ENCODE data around the gene CARS1. TPM values are rescaled to one million over a fixed set of nuclear protein-coding genes. Genes with fewer than 3 reads are reported as not detected.

Gene CARS1
- total RNA-seq, 2 donors from 2014 or later: 15.8 to 20.8 TPM

DNA sequence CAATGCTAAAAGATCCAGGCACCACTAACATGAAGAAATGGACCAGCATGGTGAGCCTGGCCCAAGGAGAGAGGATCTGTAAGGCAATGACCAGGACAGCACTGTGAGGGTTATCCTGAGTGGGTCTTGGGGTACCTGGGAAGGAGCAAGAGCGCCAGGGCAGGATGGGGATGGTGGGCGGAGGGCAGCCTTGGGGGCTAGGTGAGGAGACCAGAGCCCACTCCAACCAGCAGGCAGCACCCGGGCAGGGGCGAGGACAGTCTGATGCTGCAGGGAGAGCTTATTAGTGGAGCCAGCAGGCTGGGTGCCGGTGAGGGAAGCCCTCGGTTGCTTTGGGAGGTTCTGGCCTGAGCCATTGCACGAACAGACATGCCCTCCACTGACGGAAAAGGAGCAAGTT, 54.4 kb downstream of the CARS1 start:
- Histone ChIP-seq H3K4me3 (no peak overlapping the region), H3K27ac (no peak overlapping the region), H3K27me3 (no peaks in the 10 kb centered on the region), H3K36me3 (replicated peaks in 1 of 2; ENCODE audit: insufficient read depth in 1 of 2, low read depth in 2 of 2) (peaks cover 0 to 7% of the 10 kb centered on the region in 2 donors), H3K4me1 (peaks cover 41% of the 10 kb centered on the region), H3K9me3 (no peaks in the 10 kb centered on the region)
- DNase-seq: peak in 1 of 4 donors; percentile 8
- 85 to 86% methylated on average over 8 of the region's 8 CpGs for WGBS, 2 donors
- intact Hi-C loops (cut with DNase I): no loop called here
- ATAC-seq: no peak
- no peak for TF ChIP-seq POLR2A (IDR thresholded peaks at IDR 0.05)
- TF ChIP-seq, protein P1, sequence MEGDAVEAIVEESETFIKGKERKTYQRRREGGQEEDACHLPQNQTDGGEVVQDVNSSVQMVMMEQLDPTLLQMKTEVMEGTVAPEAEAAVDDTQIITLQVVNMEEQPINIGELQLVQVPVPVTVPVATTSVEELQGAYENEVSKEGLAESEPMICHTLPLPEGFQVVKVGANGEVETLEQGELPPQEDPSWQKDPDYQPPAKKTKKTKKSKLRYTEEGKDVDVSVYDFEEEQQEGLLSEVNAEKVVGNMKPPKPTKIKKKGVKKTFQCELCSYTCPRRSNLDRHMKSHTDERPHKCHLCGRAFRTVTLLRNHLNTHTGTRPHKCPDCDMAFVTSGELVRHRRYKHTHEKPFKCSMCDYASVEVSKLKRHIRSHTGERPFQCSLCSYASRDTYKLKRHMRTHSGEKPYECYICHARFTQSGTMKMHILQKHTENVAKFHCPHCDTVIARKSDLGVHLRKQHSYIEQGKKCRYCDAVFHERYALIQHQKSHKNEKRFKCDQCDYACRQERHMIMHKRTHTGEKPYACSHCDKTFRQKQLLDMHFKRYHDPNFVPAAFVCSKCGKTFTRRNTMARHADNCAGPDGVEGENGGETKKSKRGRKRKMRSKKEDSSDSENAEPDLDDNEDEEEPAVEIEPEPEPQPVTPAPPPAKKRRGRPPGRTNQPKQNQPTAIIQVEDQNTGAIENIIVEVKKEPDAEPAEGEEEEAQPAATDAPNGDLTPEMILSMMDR (IDR thresholded peaks at IDR 0.05): no peak

DNA sequence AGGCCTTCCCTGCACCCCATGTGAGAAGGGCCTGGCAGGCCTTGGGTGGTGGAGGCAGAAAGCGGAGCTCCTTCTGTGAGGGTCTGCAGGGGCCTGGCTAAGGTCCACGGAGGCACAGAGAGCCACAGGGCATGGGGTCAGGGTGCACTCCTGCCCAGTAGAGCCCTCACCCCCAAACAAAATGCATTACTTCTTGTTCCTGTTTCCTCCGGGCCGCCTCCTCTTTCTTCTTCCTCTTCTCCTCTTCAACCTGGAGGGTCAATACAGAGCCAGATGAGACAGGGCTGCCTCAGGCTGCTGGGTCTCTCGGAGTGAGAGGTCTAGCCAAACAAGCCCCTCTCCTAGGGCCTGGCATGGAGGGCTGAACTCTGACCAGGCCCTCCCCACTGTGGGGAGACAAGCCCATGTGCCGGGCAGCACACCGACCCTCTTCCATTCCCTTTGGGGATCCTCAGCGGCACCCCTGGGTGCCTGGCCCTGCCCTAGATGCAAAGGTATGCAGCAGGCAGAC, 54.8 kb downstream of the CARS1 start:
- DNase-seq: peak in 1 of 4 donors; percentile 8
- H3K4me1 ChIP-seq: peaks cover 46% of the 10 kb centered on the region

DNA sequence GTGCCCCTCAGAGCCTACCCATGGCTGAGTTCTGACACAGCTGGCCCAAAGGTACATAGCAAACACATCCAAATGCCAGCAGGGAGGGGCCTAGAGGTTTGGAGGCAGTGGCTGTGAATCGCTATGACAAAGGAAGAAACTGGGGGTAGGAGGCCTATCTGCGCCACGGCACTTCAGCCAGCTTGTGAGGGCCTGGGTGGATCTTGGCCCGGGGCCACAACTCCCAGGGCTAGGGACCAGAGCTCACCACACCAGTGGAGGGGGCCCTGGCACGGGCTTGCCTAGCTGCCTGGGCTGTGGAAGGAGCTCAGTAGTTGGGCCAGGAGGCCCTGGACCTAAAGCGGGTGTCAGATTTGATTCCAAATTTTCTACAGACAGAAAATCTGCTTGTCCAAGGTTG, 55.7 kb downstream of the CARS1 start:
- no peaks in the 10 kb centered on the region for H3K27me3 ChIP-seq
- H3K36me3 ChIP-seq (replicated peaks in 1 of 2; ENCODE audit: insufficient read depth in 1 of 2, low read depth in 2 of 2): peaks cover 0 to 7% of the 10 kb centered on the region in 2 donors
- peak in 3 of 4 donors; percentile 42 to 54 (median 52) for DNase-seq
- intact Hi-C loops (cut with DNase I): no loop called here
- H3K4me3 ChIP-seq: no peak overlapping the region
- peaks cover 54% of the 10 kb centered on the region for H3K4me1 ChIP-seq
- ATAC-seq: no peak
- WGBS, 2 donors: 55 to 82% methylated on average over 6 of the region's 6 CpGs
- H3K9me3 ChIP-seq: no peaks in the 10 kb centered on the region
- TF ChIP-seq POLR2A (IDR thresholded peaks at IDR 0.05): no peak
- TF ChIP-seq, protein P1 (IDR thresholded peaks at IDR 0.05): no peak
- H3K27ac ChIP-seq: peak overlapping the region; percentile 72 to 77 (median 74)

More for the DNA sequence above, 54.8 kb downstream of the CARS1 start:
- WGBS, 2 donors: 92 to 93% methylated on average over 8 of the region's 8 CpGs
- Histone ChIP-seq H3K36me3 (replicated peaks in 1 of 2; ENCODE audit: insufficient read depth in 1 of 2, low read depth in 2 of 2) (peaks cover 0 to 7% of the 10 kb centered on the region in 2 donors), H3K27ac (peak overlapping the region in 2 of 4 donors; percentile 31 to 76), H3K4me3 (no peak overlapping the region), H3K27me3 (no peaks in the 10 kb centered on the region), H3K9me3 (no peaks in the 10 kb centered on the region)
- no peak for ATAC-seq
- no peak for TF ChIP-seq POLR2A (IDR thresholded peaks at IDR 0.05)
- TF ChIP-seq, protein P1 (IDR thresholded peaks at IDR 0.05): no peak
- intact Hi-C loops (cut with DNase I): no loop called here

DNA sequence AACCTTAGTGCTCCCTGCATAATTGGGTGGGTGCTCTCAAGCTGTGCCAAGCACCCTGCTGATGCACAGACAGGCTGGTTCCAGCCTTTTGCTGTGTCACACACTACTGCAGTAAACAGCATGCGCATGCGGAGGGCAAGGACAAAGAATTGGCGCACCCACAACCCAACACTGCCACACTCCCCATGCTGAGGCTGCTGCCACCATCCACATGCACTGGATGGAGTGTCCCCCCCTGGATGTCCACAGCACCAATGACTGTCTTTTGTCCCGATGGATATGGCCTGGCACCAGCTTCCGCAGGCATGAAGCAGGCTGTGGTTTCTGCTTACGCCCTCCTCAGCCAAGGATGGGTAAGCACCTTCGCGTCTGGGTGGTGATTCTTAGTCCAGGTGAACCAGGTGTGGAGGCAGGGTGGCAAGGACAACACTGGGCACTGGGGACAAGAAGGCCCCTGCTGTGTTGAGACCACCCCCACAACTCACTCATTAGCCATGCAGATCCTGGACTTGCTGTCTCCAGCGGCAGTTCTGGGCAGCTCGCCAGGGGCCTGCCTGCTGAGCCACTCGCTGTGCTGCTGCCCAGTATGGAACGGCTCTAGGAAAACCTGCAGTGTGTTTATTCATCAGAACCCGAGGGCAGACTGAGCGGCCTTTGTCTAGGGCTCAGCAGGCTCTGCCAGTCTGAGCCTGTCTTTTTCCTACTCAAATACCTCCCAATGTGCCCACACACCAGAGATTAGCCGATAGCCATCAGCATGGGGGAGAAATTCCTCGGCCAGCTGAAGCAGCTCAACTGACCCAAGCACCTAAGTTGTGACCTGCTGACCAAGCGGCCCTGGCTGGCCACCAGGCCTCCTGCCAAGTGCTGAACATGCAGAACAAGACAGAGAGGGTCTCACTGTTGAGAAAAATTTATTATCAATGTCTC, 56.9 kb downstream of the CARS1 start:
- 45 to 67% methylated on average over 3 to 17 of the region's 17 CpGs for WGBS, 2 donors
- H3K36me3 ChIP-seq (replicated peaks in 1 of 2; ENCODE audit: insufficient read depth in 1 of 2, low read depth in 2 of 2): peaks cover 0 to 7% of the 10 kb centered on the region in 2 donors
- no peak overlapping the region for H3K4me3 ChIP-seq
- H3K4me1 ChIP-seq: peaks cover 54% of the 10 kb centered on the region
- peak overlapping the region; percentile 72 to 77 (median 74) for H3K27ac ChIP-seq
- peak; percentile 74 for ATAC-seq
- H3K9me3 ChIP-seq: no peaks in the 10 kb centered on the region
- TF ChIP-seq, protein P1 (IDR thresholded peaks at IDR 0.05): no peak
- TF ChIP-seq POLR2A (IDR thresholded peaks at IDR 0.05): peak in 1 of 3 donors; percentile 25
- no peaks in the 10 kb centered on the region for H3K27me3 ChIP-seq
- intact Hi-C loops (cut with DNase I): no loop called here
- peak; percentile 81 to 92 (median 90) for DNase-seq

All from body of pancreas (tissue), 4 donors.